BLaER1 treated with 17β-estradiol and CSF1 and Interleukin-3, amounts not matched to agents 10 nM and 100 nM (cell line): ENCODE data around the gene CD34.
"Not testable (repeated sequence)": the region's sequence is repeated elsewhere in the genome, so short reads cannot be mapped to it uniquely, and the experiment has no call there.

ENCODE experiments used
- H3K27ac ChIP-seq, 11 experiments: shearing (Covaris generic); formaldehyde crosslinking; 2 replicates each; pipeline ENCODE4 v1.8.1; 2022
- H3K27me3 ChIP-seq, 11 experiments: shearing (Covaris generic); formaldehyde crosslinking; 2 replicates each; pipeline ENCODE4 v1.8.1; 2022
- H3K36me3 ChIP-seq, 11 experiments: shearing (Covaris generic); formaldehyde crosslinking; 2 replicates each; pipeline ENCODE4 v1.8.1; 2022
- H3K4me1 ChIP-seq, 10 experiments: shearing (Covaris generic); formaldehyde crosslinking; 2 replicates each; pipeline ENCODE4 v1.8.1; 2022
- H3K4me2 ChIP-seq, 11 experiments: shearing (Covaris generic); formaldehyde crosslinking; 2 replicates each; pipeline ENCODE4 v1.8.1; 2022
- H3K4me3 ChIP-seq, 10 experiments: shearing (Covaris generic); formaldehyde crosslinking; 2 replicates each; pipeline ENCODE4 v1.8.1; 2022
- H3K9ac ChIP-seq, 11 experiments: shearing (Covaris generic); formaldehyde crosslinking; 2 replicates each; pipeline ENCODE4 v1.8.1; 2022
- H3K9me3 ChIP-seq, 11 experiments: shearing (Covaris generic); formaldehyde crosslinking; replicated peaks in 1 of 11; 2 replicates each; pipeline ENCODE4 v1.8.1; 2022
- H4K20me1 ChIP-seq, 11 experiments: shearing (Covaris generic); formaldehyde crosslinking; 2 replicates each; pipeline ENCODE4 v1.8.1; 2022
- Cebpa-rat ChIP-seq, 11 experiments: shearing (Covaris generic); IDR thresholded peaks; 2 replicates each; pipeline ENCODE4 v1.8.1; 2022

CD34 gene

GRCh38 chr1:207941665-207942064 is 30.7 kb upstream of the CD34 start:
- Histone ChIP-seq H3K27ac (peak overlapping the region in 1 of 11 experiments; percentile 38; a peak in 1 of 22 replicates), H3K4me1 (peaks cover 0 to 7% (median 0%) of the 10 kb centered on the region in 10 experiments; a peak in 3 of 20 replicates), H3K36me3 (no peaks in the 10 kb centered on the region)

GRCh38 chr1:207938016-207938415 is 27.1 kb upstream of the CD34 start:
- H3K27me3 ChIP-seq: no peaks in the 10 kb centered on the region
- no peak overlapping the region for H3K9ac ChIP-seq
- H3K36me3 ChIP-seq: no peaks in the 10 kb centered on the region
- no peak overlapping the region for H3K27ac ChIP-seq
- H3K4me2 ChIP-seq: no peak overlapping the region
- peaks cover 21 to 45% (median 30%) of the 10 kb centered on the region in 11 experiments for H3K9me3 ChIP-seq
- TF ChIP-seq Cebpa-rat (IDR thresholded peaks at IDR 0.05): no peak
- H3K4me3 ChIP-seq: no peak overlapping the region
- peaks cover 0 to 7% (median 0%) of the 10 kb centered on the region in 10 experiments; a peak in 3 of 20 replicates for H3K4me1 ChIP-seq
- H4K20me1 ChIP-seq: no peaks in the 10 kb centered on the region

More at GRCh38 chr1:207941665-207942064, 30.7 kb upstream of the CD34 start:
- TF ChIP-seq Cebpa-rat (IDR thresholded peaks at IDR 0.05): no peak
- Histone ChIP-seq H3K27me3 (no peaks in the 10 kb centered on the region), H3K4me3 (no peak overlapping the region), H3K4me2 (peak overlapping the region in 3 of 11 experiments; percentile 35 to 65 (median 52); a peak in 4 of 22 replicates), H3K9ac (no peak overlapping the region), H3K9me3 (peaks cover 0 to 11% (median 3%) of the 10 kb centered on the region in 11 experiments; a peak in 5 of 22 replicates), H4K20me1 (no peaks in the 10 kb centered on the region)

GRCh38 chr1:207937204-207937603 is 26.3 kb upstream of the CD34 start:
- Histone ChIP-seq H3K9ac (no peak overlapping the region), H3K9me3 (peaks cover 25 to 51% (median 34%) of the 10 kb centered on the region in 11 experiments), H3K36me3 (no peaks in the 10 kb centered on the region), H4K20me1 (no peaks in the 10 kb centered on the region), H3K4me2 (no peak overlapping the region), H3K4me1 (peaks cover 0 to 7% (median 0%) of the 10 kb centered on the region in 10 experiments; a peak in 3 of 20 replicates), H3K4me3 (no peak overlapping the region), H3K27me3 (no peaks in the 10 kb centered on the region), H3K27ac (no peak overlapping the region)
- no peak for TF ChIP-seq Cebpa-rat (IDR thresholded peaks at IDR 0.05)

GRCh38 chr1:207935166-207935583 is 24.2 kb upstream of the CD34 start:
- H3K27me3 ChIP-seq: no peaks in the 10 kb centered on the region
- no peak overlapping the region for H3K27ac ChIP-seq
- H3K9ac ChIP-seq: no peak overlapping the region
- no peaks in the 10 kb centered on the region for H3K4me1 ChIP-seq
- H4K20me1 ChIP-seq: no peaks in the 10 kb centered on the region
- H3K9me3 ChIP-seq: peaks cover 36 to 69% (median 48%) of the 10 kb centered on the region in 11 experiments
- no peaks in the 10 kb centered on the region for H3K36me3 ChIP-seq
- no peak overlapping the region for H3K4me2 ChIP-seq
- TF ChIP-seq Cebpa-rat (IDR thresholded peaks at IDR 0.05): no peak
- H3K4me3 ChIP-seq: 0 out of 20 replicates have a peak overlapping the region, but pooled peaks of 1 of the 10 experiments have one; percentile 13

GRCh38 chr1:207933205-207933800 is 22.4 kb upstream of the CD34 start:
- TF ChIP-seq Cebpa-rat (IDR thresholded peaks at IDR 0.05): no peak
- no peak overlapping the region for H3K4me3 ChIP-seq
- H3K27ac ChIP-seq: no peak overlapping the region
- no peak overlapping the region for H3K4me2 ChIP-seq
- H3K36me3 ChIP-seq: no peaks in the 10 kb centered on the region
- H3K27me3 ChIP-seq: no peaks in the 10 kb centered on the region
- H4K20me1 ChIP-seq: no peaks in the 10 kb centered on the region
- no peaks in the 10 kb centered on the region for H3K4me1 ChIP-seq
- peaks cover 39 to 72% (median 52%) of the 10 kb centered on the region in 11 experiments for H3K9me3 ChIP-seq
- no peak overlapping the region for H3K9ac ChIP-seq

- no peak overlapping the region for H3K9ac ChIP-seq
- no peaks in the 10 kb centered on the region for H4K20me1 ChIP-seq
- no peak overlapping the region for H3K4me3 ChIP-seq
- peaks cover 17 to 34% (median 30%) of the 10 kb centered on the region in 10 experiments for H3K4me1 ChIP-seq
- no peak for TF ChIP-seq Cebpa-rat (IDR thresholded peaks at IDR 0.05)
- H3K27ac ChIP-seq: no peak overlapping the region
- H3K4me2 ChIP-seq: no peak overlapping the region
- peaks cover 11 to 23% (median 21%) of the 10 kb centered on the region in 11 experiments for H3K9me3 ChIP-seq
- H3K27me3 ChIP-seq: 0 out of 22 replicates have a peak, but pooled peaks cover 0 to 6% (median 0%) of the 10 kb centered on the region in 11 experiments
- H3K36me3 ChIP-seq: no peaks in the 10 kb centered on the region
These were observed 16.1 kb upstream of the CD34 start for GRCh38 chr1:207926984-207927383.

GRCh38 chr1:207925969-207926368 is 15.0 kb upstream of the CD34 start:
- H3K27me3 ChIP-seq, H3K36me3 ChIP-seq, H3K4me3 ChIP-seq, H4K20me1 ChIP-seq, H3K9ac ChIP-seq, H3K27ac ChIP-seq, H3K4me2 ChIP-seq: not testable (repeated sequence)
- Histone ChIP-seq H3K9me3 (peaks cover 11 to 15% (median 12%) of the 10 kb centered on the region in 11 experiments), H3K4me1 (peaks cover 17 to 43% (median 33%) of the 10 kb centered on the region in 10 experiments)

- Histone ChIP-seq H3K36me3 (no peaks in the 10 kb centered on the region), H3K27ac (no peak overlapping the region), H4K20me1 (no peaks in the 10 kb centered on the region), H3K4me2 (peak overlapping the region in 6 of 11 experiments; percentile 1 to 81 (median 67); a peak in 7 of 22 replicates), H3K9me3 (peaks cover 3 to 7% (median 5%) of the 10 kb centered on the region in 11 experiments; a peak in 21 of 22 replicates), H3K27me3 (0 out of 22 replicates have a peak, but pooled peaks cover 0 to 6% (median 0%) of the 10 kb centered on the region in 11 experiments), H3K4me1 (peaks cover 22 to 50% (median 41%) of the 10 kb centered on the region in 10 experiments), H3K9ac (no peak overlapping the region), H3K4me3 (no peak overlapping the region)
- no peak for TF ChIP-seq Cebpa-rat (IDR thresholded peaks at IDR 0.05)
These were observed 14.3 kb upstream of the CD34 start for GRCh38 chr1:207925210-207925609.

- no peak for TF ChIP-seq Cebpa-rat (IDR thresholded peaks at IDR 0.05)
- Histone ChIP-seq H3K9ac (no peak overlapping the region; a peak in 2 of 22 replicates), H3K27me3 (0 out of 22 replicates have a peak, but pooled peaks cover 0 to 6% (median 0%) of the 10 kb centered on the region in 11 experiments), H3K4me1 (peaks cover 38 to 67% (median 58%) of the 10 kb centered on the region in 10 experiments), H3K4me3 (no peak overlapping the region; a peak in 1 of 20 replicates), H3K27ac (no peak overlapping the region), H3K36me3 (no peaks in the 10 kb centered on the region), H3K9me3 (no peaks in the 10 kb centered on the region), H3K4me2 (peak overlapping the region; percentile 59 to 81 (median 75)), H4K20me1 (no peaks in the 10 kb centered on the region)
These were observed 12.6 kb upstream of the CD34 start for GRCh38 chr1:207923561-207923960.
